ENCODE data around the gene GP1BB. TPM values are rescaled to one million over a fixed set of nuclear protein-coding genes. Genes with fewer than 3 reads are reported as not detected.
A peak's percentile ranks its signal among the peaks of the same experiment; 100 is the strongest.

GP1BB gene
- total and polyA plus RNA-seq, 2 of the 13 experiments (the other 11 are each of a cell fraction or from before 2014, with no cell fraction given) = not detected

- TF ChIP-seq, protein P1, sequence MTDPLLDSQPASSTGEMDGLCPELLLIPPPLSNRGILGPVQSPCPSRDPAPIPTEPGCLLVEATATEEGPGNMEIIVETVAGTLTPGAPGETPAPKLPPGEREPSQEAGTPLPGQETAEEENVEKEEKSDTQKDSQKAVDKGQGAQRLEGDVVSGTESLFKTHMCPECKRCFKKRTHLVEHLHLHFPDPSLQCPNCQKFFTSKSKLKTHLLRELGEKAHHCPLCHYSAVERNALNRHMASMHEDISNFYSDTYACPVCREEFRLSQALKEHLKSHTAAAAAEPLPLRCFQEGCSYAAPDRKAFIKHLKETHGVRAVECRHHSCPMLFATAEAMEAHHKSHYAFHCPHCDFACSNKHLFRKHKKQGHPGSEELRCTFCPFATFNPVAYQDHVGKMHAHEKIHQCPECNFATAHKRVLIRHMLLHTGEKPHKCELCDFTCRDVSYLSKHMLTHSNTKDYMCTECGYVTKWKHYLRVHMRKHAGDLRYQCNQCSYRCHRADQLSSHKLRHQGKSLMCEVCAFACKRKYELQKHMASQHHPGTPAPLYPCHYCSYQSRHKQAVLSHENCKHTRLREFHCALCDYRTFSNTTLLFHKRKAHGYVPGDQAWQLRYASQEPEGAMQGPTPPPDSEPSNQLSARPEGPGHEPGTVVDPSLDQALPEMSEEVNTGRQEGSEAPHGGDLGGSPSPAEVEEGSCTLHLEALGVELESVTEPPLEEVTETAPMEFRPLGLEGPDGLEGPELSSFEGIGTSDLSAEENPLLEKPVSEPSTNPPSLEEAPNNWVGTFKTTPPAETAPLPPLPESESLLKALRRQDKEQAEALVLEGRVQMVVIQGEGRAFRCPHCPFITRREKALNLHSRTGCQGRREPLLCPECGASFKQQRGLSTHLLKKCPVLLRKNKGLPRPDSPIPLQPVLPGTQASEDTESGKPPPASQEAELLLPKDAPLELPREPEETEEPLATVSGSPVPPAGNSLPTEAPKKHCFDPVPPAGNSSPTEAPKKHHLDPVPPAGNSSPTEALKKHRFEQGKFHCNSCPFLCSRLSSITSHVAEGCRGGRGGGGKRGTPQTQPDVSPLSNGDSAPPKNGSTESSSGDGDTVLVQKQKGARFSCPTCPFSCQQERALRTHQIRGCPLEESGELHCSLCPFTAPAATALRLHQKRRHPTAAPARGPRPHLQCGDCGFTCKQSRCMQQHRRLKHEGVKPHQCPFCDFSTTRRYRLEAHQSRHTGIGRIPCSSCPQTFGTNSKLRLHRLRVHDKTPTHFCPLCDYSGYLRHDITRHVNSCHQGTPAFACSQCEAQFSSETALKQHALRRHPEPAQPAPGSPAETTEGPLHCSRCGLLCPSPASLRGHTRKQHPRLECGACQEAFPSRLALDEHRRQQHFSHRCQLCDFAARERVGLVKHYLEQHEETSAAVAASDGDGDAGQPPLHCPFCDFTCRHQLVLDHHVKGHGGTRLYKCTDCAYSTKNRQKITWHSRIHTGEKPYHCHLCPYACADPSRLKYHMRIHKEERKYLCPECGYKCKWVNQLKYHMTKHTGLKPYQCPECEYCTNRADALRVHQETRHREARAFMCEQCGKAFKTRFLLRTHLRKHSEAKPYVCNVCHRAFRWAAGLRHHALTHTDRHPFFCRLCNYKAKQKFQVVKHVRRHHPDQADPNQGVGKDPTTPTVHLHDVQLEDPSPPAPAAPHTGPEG (CRISPR knock-in tag; IDR thresholded peaks at IDR 0.05) = peak; percentile 80
Observed at GRCh38 chr22:19723983-19724827, 866 bp downstream of the GP1BB start (continued).

DNA sequence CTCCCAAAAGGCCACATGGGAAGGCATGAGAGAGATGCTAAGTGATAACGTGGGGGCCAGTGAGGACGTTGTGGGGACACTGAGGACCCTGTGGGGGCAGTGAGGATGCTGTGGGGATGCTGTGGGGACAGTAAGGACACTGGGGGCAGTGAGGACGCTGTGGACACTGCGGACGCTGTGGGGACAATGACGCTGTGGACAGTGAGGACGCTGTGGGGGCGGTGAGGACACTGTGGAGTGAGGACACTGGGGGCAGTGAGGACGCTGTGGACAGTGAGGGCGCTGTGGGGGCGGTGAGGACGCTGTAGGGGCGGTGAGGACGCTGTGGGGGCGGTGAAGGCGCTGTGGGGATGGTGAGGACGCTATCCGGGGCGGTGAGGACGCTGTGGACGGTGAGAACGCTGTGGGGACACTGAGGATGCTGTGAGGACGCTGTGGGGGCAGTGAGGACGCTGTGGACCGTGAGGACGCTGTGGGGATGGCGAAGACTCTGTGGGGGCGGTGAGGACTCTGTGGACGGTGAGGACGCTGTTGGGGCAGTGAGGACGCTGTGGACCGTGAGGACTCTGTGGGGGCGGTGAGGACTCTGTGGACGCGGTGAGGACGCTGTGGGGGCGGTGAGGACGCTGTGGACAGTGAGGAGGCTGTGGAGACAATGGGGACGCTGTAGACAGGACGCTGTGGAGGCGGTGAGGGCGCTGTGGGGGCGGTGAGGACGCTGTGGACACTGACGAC, 1.8 kb downstream of the GP1BB start:
- Histone ChIP-seq H4K20me1 (ENCODE audit: insufficient read depth, low read length) (0 out of 2 replicates have a peak, but pooled peaks cover 5% of the 10 kb centered on the region), H3K9me3 (ENCODE audit: low read length) (no peaks in the 10 kb centered on the region), H3K36me3 (replicated peaks in 1 of 2; ENCODE audit: control insufficient read depth in 1 of 2, insufficient read depth in 2 of 2, low read length in 2 of 2) (no peaks in the 10 kb centered on the region), H3K79me2 (ENCODE audit: insufficient read depth, low read length) (no peaks in the 10 kb centered on the region), H3K27me3 (ENCODE audit: control insufficient read depth in 1 of 2, insufficient read depth in 2 of 2, low read length in 2 of 2) (peaks cover 25 to 84% of the 10 kb centered on the region in 2 experiments), H3K9ac (ENCODE audit: insufficient read depth, low read depth, low read length) (no peak overlapping the region), H2AFZ (ENCODE audit: low read length) (no peak overlapping the region), H3K4me3 (replicated peaks in 1 of 3; ENCODE audit: insufficient read depth in 1 of 3, low read depth in 2 of 3, low read length in 3 of 3) (no peak overlapping the region), H3K4me1 (ENCODE audit: insufficient read depth, low read length) (peaks cover 48% of the 10 kb centered on the region), H3K27ac (ENCODE audit: extremely low read length, insufficient read depth, low read length) (no peak overlapping the region), H3K4me2 (ENCODE audit: low read depth, low read length) (no peak overlapping the region)
- DNase-seq (ENCODE audit: low spot score) (no peak), ATAC-seq (no peak), FAIRE-seq (no peak)
- CTCF ChIA-PET (ENCODE audit: low intra/inter-chr PET ratio, low total read pairs) = no interaction called here
- intact Hi-C loops (cut with micrococcal nuclease; ENCODE audit: unreplicated experiment) (no loop called here), in situ Hi-C loops (cut with HindIII; ENCODE audit: extremely low pct_ligation_motif_present, low pct_unique_long_range_greater_than_20kb) (loop anchor here (5.0 kb wide), 1 partner anchor 48 kb away; no protein-coding TSS in a partner anchor)
- no TSS peak for BruUV-seq (replicated peaks)
- POLR2A ChIA-PET = no interaction called here
- WGBS (ENCODE audit: low lambda C conversion rate) = 31% methylated on average over 45 of the region's 45 CpGs
- TF ChIP-seq DMAP1 (CRISPR knock-in tag; IDR thresholded peaks at IDR 0.05) = no peak
- TF ChIP-seq ZNF329 (CRISPR knock-in tag; IDR thresholded peaks at IDR 0.05; ENCODE audit: low read depth) = no peak
- TF ChIP-seq, protein P2, sequence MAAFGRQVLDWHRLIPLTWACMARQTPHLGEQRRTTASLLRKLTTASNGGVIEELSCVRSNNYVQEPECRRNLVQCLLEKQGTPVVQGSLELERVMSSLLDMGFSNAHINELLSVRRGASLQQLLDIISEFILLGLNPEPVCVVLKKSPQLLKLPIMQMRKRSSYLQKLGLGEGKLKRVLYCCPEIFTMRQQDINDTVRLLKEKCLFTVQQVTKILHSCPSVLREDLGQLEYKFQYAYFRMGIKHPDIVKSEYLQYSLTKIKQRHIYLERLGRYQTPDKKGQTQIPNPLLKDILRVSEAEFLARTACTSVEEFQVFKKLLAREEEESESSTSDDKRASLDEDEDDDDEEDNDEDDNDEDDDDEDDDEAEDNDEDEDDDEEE (CRISPR knock-in tag; IDR thresholded peaks at IDR 0.05) = no peak
- no peak for TF ChIP-seq RXRA (CRISPR knock-in tag; IDR thresholded peaks at IDR 0.05)
- TF ChIP-seq ZNF670 (CRISPR knock-in tag; IDR thresholded peaks at IDR 0.05; ENCODE audit: borderline replicate concordance) = no peak
- no peak for TF ChIP-seq MED1 (CRISPR knock-in tag; IDR thresholded peaks at IDR 0.05)
- TF ChIP-seq HBP1 (CRISPR knock-in tag; IDR thresholded peaks at IDR 0.05; ENCODE audit: low read depth) = no peak
- TF ChIP-seq ZNF766 (CRISPR knock-in tag; IDR thresholded peaks at IDR 0.05; ENCODE audit: borderline replicate concordance) = no peak
- TF ChIP-seq, protein P3, sequence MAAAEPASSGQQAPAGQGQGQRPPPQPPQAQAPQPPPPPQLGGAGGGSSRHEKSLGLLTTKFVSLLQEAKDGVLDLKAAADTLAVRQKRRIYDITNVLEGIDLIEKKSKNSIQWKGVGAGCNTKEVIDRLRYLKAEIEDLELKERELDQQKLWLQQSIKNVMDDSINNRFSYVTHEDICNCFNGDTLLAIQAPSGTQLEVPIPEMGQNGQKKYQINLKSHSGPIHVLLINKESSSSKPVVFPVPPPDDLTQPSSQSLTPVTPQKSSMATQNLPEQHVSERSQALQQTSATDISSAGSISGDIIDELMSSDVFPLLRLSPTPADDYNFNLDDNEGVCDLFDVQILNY (CRISPR knock-in tag; conservative IDR thresholded peaks at IDR 0.05) = no peak

Measured in HepG2 (cell line).